GM18502 (cell line): ENCODE results near the gene BMI1.

ENCODE experiments used
- ATAC-seq: cut with Tn5 transposase; IDR thresholded peaks from one replicate; pipeline ENCODE4 v1.9.1; 2021; ENCODE audit warnings: mild to moderate bottlenecking; ENCODE audit not compliant: unreplicated experiment, poor library complexity

The BMI1 gene

DNA sequence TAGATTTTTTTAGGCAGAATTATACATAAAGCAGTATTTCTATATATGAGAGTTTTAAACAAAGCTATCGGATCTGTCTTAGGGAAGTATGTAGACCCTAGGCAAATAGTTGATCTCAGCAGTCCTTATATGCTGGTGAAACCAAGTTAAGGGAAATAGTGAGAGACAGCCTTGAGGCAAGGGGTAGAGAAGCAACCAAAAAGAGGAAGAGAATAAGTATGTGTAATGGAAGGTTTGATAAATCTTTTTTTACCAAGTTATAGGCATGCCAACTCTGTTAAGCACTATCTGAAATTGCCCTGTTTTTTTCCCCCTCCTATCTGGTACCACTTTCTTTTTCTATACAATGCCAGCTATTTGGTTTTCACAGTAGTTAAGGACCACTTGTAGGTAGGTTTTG lies 44.3 kb downstream of the BMI1 start:
- ATAC-seq = peak; percentile 66

DNA sequence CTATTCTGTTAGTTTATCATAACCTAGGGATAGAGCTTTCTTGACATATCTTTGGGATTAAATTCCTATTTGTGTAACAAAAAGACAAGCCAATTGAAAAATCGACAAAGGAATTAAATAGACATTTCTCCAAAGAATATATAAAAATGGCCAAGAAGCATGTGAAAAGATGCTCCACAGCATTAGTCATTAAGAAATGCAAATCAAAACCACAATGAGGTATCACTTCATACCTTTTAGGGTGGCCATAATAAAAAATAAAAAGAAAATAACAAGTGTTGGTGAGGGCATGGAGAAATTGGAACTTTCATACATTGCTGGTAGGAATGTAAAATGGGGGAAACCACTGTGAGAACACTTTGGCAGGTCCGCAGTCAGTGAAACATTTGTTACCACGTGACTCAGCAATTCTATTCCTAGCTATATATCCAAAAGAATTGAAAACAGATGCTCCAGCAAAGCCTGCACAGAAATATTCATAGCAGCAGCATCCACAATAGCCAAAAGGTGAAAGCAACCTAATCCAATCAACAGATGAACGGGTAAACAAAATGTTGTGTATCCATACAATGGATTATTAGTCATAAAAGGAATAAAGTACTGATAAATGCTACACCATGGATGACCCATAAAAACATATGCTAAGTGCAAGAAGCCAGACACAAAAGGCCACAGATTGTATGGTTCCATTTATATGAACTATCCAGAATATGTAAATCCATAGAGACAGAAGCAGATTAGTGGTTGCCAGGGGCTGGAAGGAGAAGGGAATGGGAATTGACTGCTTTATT lies 44.9 kb downstream of the BMI1 start:
- ATAC-seq = no peak

DNA sequence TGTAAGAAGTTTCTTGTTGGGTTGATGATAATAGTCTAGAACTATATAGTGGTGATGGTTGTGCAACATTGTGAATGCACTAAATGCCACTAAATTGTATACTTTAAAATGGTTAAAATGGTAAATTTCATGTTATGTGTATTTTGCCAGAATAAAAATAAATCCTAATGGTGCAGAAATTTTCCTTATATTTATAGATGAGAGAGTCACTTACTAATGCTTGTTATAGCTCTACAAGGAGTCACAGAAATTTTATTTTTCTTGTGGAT lies 45.5 kb downstream of the BMI1 start:
- no peak for ATAC-seq

DNA sequence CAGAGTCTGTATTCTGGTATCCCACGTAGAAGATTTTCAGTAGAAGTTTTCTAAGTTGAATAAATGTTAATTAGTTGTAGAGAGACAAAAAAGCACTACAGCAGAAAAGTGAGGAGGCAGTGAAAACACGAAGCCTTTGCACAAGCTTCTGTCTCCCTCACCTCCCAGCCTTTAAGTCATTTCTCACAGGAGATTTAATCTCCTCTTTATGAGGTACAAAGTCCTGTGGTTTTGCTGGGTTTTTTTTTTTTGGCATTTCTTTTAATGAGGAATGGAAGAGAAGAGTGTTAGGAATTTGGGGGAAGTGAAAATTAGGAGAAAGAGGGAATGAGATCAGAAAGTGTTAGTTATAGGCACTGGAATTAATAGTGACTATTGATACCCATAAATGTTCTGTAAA lies 45.9 kb downstream of the BMI1 start:
- no peak for ATAC-seq

DNA sequence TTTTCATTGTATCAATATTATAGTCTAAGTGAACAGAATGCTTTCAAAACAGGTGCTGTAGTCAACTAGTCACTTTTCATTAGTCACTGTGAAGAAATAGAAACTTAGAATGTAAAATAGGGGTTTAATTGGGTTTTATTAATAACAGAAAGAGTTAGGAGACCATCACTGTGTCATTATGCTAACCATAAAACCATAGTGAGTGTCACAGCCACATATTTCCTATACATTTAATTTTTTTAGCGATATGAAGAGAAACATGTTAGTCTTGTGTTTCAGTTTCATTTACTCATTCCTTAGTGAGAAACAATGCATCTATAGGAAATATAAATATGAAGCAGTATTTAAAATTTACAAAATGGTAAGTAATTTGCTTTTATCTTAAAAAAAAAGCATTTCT lies 46.6 kb downstream of the BMI1 start:
- no peak for ATAC-seq

DNA sequence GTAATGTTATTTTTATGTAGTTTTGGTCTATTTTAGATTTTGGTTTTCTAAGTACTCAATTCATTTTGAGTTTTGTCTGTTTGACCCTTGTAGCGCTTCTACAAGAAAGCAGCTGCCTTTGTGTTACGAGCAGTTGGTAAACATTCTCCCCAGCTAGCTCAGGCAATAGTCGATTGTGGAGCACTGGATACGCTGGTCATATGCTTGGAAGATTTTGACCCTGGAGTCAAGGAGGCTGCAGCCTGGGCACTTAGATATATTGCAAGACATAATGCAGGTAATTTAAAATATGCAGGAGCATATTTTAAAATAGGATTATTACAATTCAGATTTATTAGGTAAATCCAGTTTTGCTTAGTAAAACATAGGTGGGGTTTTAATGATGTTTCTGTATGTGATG lies 47.5 kb downstream of the BMI1 start:
- no peak for ATAC-seq

DNA sequence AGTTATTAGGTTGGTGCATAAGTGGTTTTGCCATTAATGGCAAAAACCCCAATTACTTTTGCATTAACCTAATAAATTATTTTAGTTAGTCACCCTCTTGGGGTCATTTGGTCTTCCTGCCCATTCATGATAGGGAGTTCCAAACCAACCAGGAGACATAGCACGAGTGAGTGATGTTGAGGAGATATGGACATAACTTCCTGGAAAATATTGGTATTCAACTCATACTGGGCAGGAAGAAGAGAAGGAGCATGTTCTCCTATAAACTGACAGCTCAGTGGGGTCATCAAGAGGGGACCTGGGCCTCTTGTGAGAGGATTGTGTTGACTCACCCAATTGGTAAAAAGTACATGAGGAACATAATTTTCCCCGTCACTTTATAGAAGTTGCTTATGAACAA lies 48.1 kb downstream of the BMI1 start:
- no peak for ATAC-seq

DNA sequence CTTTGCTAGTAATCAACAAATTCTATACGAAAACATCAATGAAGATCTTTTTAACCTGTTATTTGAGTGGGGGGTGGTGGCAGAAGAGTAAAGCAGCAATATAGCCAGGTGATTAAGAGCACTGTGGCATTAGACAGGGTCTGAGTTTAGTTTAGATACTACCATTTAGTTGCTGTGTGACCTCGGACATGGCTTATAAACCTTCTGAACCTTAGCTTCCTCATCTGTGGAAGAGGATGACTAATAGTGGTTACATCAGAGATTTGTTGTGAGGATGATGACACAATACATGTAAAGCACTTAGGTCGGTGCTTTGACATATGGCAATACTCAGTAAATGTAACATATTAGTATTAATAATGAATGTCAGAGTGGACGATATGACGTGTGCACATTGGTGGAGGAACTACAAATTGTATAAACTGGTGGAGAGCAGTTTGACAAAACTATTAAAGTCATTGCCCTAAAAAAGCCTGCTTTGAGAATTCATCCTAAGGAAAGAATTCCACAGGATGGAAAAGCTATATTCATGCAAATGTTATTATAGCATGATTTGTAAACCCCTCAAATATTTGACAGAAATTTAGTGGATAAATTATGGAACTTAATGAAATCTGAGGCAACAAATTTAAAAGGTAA lies 48.7 kb downstream of the BMI1 start:
- peak; percentile 62 for ATAC-seq

DNA sequence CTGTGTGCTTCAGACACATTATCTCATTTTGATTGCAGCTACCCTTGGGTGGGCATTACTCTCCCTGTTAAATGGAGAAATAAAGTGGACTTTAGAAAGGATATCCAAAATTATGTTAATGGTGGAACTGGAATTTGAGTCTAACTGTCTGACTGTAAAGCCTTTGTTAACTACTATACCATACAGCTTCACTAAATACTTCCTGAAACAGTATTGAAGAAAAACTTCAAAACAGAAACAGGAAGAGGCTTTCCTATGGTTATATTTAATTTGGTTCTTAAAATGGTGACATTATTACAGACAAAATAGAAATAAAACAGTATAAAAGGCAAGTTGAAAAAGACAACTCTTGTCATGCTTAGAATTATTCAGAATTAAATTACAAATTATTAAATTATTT lies 49.4 kb downstream of the BMI1 start:
- ATAC-seq = no peak

DNA sequence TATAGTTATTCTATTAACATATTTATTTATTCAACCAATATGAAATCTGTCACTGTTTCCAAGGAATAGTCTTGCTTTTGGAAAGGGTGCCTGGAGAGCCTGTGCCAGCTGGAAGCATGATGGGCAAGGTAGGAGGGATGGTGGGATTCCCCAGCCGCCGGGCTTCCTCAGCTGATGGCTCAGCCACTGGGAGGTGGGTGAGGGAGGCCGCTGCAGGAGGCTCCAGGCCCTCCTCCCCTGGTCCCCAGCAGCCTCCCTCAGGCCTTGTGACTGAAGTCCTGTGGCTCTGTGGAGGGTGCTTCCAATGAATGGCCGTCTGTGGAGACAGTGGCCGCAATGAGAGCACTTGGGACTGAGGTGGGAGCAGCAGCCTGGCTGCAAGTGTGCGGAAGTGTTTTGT lies 51.4 kb downstream of the BMI1 start:
- ATAC-seq = no peak

DNA sequence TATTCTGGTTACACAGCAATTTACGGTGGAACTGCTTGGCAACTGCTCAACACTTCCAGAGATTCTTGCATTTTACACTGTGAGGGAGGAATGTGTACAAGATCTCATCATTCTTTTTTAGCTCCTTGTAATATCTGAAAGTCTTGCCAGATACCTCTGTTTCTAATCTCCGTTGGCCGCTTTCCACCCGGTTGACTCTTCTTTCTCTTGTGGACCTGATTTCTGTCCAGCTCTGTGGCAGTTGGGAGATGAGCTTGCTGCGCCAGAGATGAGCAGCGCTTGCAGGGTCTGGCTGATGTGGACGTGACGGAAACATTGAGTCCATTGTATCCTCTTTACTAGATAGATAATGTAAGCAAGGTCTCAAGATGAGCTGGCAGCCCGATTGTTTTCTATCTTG lies 52.0 kb downstream of the BMI1 start:
- no peak for ATAC-seq

DNA sequence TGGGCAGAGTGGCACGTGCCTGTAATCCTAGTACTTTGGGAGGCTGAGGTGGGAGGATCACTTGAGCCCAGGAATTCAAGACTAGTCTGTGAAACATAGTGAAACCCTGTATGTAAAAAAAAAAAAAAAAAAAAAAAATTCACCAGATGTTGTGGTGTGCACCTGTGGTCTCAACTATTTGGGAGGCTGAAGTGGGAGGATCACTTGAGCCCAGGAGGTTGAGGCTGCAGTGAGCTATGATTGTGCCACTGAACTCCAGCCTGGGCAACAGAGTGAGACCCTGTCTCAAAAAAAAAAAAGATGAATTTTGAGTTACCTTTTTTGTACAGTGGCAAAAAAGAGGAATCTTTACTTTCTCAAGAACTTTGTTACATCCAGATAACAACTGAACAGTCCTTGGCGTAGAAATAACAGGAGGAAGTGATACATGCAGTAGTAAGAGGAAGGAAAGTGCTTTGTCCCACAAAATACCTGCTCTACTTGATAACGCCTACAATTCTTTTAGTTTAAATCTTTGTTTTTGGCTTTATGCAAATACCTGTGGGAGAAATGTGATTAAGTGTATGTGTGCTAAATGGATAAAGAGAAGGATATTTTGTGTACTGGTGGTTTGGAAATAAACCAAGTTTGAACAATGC lies 53.7 kb downstream of the BMI1 start:
- no peak for ATAC-seq

DNA sequence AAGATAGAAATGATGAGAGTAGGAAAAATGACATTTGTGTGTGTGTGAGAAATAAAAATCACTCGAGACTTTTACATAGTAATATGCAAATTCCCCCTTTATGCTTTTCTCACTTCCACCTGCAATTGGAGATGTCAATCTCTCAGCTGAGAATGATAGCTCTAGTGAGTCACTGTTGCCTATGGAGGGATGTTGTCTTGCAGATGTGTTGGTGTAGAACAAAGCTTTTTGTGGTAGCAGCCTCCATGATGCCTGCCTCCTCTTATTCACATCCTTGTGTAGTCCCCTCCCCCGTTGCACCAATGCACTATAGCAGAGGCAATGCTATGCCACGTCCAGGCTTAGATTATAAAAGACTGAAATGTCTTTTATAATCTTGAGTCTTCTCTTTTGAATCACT lies 58.2 kb downstream of the BMI1 start:
- ATAC-seq = peak; percentile 63
